Stimulated activated CD4-positive, alpha-beta T cell treated with anti-CD3 and anti-CD28 coated beads, Interleukin-12 subunit alpha, Interleukin-12 subunit beta, amount 100 ng/mL, for 4 hours (primary cell): ENCODE data around the gene ATG5.
"Not testable (repeated sequence)": the region's sequence is repeated elsewhere in the genome, so short reads cannot be mapped to it uniquely, and the experiment has no call there.

Source experiments
- DNase-seq: peaks from one replicate; pipeline ENCODE4 v3.0.0-alpha.2; 2020

Gene ATG5

DNA sequence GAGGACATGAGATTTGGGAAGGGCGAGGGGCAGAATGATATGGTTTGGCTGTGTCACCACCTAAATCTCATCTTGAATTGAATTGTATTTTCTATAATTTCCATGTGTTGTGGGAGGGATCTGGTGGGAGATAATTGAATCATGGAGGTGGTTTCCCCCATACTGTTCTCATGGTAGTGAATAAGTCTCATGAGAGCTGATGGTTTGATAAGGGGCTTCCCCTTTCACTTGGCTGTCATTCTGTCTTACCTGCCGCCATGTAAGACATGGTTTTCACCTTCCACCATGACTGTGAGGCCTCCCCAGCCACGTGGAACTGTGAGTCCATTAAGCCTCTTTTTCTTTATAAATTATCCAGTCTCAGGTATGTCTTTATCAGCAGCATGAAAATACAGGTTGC is 173.1 kb downstream of the ATG5 start:
- DNase-seq = not testable (repeated sequence)

DNA sequence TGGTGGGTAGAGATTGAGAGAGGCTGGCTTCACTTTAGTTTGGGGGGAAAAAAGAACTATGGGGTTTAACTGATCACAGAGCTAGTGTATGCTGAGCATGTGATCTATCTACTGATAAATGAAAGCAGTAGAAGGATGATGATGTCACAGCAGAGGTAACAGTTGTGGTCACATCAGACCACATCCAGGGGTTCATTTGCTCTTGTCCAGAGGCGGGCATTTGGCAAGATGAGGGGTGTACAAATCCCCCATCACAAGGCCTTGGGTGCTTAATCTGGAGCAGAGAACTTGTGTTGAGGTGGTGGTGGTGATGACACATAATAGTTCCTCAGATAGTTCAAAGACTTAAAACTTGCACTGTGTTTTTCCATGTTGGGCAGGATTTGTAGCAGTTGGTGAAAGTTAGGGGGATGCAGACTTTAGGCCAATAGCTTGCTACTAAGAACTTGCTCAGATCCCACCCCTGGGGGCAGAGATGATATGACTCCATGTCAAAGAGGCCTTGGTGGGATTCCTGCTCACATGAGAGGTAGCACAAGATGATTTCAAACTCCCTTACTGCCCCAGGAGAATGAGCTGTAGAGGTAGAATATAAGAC is 176.0 kb downstream of the ATG5 start:
- no peak for DNase-seq

DNA sequence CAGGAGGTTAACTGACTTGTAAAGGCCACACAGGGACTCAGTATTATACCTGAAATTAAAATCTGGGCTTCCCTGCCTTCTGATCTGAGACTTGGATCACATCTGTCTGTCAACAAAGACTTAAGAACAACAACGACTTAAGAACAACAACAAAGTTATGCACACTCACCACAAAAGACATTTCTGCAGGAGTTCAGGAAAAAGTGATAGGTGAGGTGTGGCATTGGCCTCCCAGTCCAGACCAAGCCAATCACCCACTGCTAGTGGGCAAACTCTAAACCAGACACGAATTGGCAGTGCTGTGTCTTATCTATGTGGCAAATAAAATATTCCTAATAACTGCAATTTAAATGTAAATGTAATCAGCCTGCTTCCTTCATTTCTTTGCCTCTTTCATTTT is 178.1 kb downstream of the ATG5 start:
- no peak for DNase-seq

DNA sequence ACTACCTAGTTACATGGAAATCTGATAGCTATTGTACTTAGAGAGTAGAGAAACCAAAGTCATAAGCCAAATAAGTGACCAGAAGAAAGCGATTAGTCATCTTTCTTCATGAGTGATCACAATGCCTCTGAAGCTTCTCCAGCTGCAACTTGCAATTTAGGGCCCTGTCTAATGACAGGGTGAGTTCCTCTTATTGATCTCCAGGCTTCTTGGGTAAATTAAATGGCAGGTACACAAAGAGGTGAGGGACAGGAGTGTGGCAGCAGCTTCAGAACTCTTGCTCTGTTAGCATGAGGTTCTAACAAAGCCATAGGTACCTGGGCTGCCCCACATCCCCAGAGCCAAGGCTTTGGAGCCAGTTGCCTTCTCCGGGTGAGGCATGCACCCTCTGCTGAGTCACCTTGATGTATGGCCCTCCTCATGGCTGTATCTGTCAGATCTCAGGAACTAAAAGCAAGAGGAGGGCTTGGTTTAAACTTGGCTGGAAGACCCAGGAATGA is 178.7 kb downstream of the ATG5 start:
- DNase-seq = no peak

DNA sequence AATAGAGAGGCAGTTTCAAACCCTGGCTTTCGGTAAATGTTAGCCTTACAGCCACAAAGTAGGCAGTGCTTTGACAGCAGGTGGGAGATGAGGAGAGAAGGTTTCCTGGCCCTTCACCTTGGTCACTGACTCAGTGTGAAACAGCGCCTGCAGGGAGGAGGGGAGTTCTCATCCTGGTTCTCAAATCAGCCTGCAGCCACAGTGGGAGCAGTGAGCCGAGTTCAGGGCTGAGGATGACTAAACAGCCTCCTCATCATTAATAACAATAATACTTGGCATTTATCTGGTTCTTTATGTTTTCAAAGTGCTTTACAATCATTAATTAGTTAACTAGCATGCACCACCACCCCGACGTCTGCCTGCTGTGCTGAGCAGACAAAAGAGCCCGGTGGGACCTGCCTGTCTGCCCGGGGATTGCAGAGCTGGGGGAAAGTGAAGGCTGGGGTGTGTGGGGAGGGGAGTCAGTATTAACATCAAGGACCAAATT is 179.8 kb downstream of the ATG5 start:
- DNase-seq = no peak

GRCh38 chr6:106145144-106145543 is 180.4 kb downstream of the ATG5 start:
- DNase-seq = no peak

GRCh38 chr6:106143665-106144064 is 181.9 kb downstream of the ATG5 start:
- DNase-seq = no peak

GRCh38 chr6:106142876-106143431 is 182.6 kb downstream of the ATG5 start:
- DNase-seq = no peak

DNA sequence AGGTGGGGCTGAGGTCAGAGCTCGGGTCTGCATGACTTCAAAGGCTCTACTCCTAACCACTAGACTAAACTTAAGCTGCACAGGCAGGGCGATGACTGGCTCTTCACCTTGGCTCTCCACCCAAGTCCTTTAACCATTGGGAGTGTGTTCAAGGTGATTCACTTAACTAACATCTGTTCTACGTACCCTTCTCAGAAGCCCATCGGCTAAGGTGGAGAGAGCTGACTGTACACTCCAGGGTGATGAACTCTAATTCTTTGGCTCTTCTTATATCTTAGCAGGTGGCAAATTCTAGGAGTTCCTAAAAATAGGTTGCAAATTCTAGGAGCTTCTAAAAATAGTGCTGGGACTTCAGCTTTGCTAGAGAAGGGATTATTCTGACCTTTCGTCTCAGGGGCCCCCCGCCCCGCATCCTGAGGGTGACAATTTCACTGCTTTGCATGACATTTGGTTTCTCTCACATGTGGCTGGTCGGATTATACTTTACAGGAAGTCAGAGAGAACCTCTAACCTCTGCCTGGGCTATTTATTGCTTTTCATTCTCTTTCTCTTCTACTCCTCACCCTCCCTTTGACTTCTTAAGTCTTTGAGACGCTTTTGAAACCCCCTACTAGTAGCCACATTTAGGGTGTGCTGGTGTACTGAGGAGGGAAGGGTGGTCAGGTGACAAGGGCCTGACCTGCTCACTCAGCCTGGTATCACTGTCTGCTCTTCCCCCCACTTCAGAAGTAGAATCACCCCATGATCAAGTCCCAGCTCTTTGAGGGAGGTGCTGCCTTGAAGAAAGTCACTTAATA is 183.9 kb downstream of the ATG5 start:
- DNase-seq = peak; percentile 28

DNA sequence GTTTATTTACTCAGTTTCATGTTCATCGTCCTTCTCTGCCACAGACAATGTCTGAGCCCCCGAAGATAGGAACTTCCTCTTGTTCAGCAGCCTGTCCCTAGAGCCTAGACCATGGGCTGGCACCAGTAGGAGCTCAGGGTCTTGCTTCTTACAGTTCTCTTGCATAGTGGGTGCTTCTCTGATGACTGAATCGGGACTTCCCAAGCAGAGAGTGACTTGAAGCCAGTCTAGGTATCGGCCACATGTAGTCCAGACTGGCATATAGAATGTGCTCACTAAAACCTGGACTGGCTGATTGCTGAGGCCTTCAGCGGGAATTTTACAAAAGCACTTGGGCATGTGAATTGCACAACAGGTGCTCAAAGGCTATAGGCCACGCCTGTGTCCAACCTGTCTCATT is 187.4 kb downstream of the ATG5 start:
- no peak for DNase-seq

- DNase-seq = no peak
These were observed 188.7 kb downstream of the ATG5 start for GRCh38 chr6:106136845-106137244.

- no peak for DNase-seq
These were observed 189.5 kb downstream of the ATG5 start for GRCh38 chr6:106135911-106136571.

- DNase-seq = no peak
These were observed 190.5 kb downstream of the ATG5 start for GRCh38 chr6:106134906-106135634.
